GM12878 (cell line): ENCODE measurements around the gene GPC6. TPM values are rescaled to one million over a fixed set of nuclear protein-coding genes. Genes with fewer than 3 reads are reported as not detected.

ENCODE experiments used
- ATAC-seq: fragments of 200-7000 bp; cut with Tn5 transposase; 3 replicates; pipeline ENCODE4 v1.9.1; 2020; ENCODE audit warnings: mild to moderate bottlenecking, moderate library complexity
- BruUV-seq: library from RNA; stranded (reverse); fragments of 400-500 nt; replicated peaks from 2 replicates; lab custom pipeline; 2021; lab: Mats Ljungman, UMichigan
- CTCF ChIA-PET: fragments of 300-600 bp; sonication (Branson Sonifier 250); formaldehyde crosslinking; extraction: SDS; loops from one replicate; lab custom pipeline; 2021; ENCODE audit warnings: inconsistent platforms; lab: Yijun Ruan, JAX
- POLR2A ChIA-PET: fragments of 350-600 bp; formaldehyde crosslinking; extraction: SDS; loops from one replicate; lab custom pipeline; 2021; ENCODE audit warnings: inconsistent platforms; lab: Charles Lee
- RAD21 ChIA-PET: fragments of 300-600 bp; sonication (Branson Sonifier 250); formaldehyde crosslinking; loops from one replicate; lab custom pipeline; 2023; ENCODE audit warnings: antibody characterized with exemption; ENCODE audit not compliant: unreplicated experiment; lab: Charles Lee
- SMC1A ChIA-PET: fragments of 300-600 bp; sonication (Branson Sonifier 250); formaldehyde crosslinking; loops from one replicate; lab custom pipeline; 2023; ENCODE audit not compliant: unreplicated experiment, uncharacterized antibody; lab: Charles Lee
- DNase-seq: peaks from one replicate; pipeline ENCODE4 v3.0.0-alpha.2; 2011; ENCODE audit warnings: low read depth, low spot score
- FAIRE-seq: peaks from 3 replicates; lab custom pipeline; 2011; peaks lifted over from hg19 to GRCh38; lab: Jason Lieb, UNC
- H2AFZ ChIP-seq: 2 replicates; pipeline ENCODE4 v1.6.0; 2011; ENCODE audit warnings: low read depth, low read length, control low read depth; ENCODE audit not compliant: control insufficient read depth
- H3K27ac ChIP-seq: 2 replicates; pipeline ENCODE4 v1.5.1; 2011; ENCODE audit warnings: control low read depth; ENCODE audit not compliant: control insufficient read depth, insufficient read depth
- H3K27me3 ChIP-seq, 2 experiments: replicated peaks in 1 of 2; 2 replicates each; pipeline versions ENCODE4 v1.6.0 to v1.6.1; 2011; ENCODE audit warnings: low read length in 1 of 2; ENCODE audit not compliant: control insufficient read depth in 2 of 2, insufficient read depth in 2 of 2
- H3K36me3 ChIP-seq, 2 experiments: 2 replicates each; pipeline ENCODE4 v1.5.1; 2011; ENCODE audit warnings: low read length in 1 of 2; ENCODE audit not compliant: control insufficient read depth in 2 of 2, insufficient read depth in 2 of 2
- H3K4me1 ChIP-seq: 2 replicates; pipeline ENCODE4 v1.6.1; 2011; ENCODE audit warnings: mild to moderate bottlenecking, low read length, moderate library complexity, mixed read lengths; ENCODE audit not compliant: control insufficient read depth, insufficient read depth
- H3K4me2 ChIP-seq: 2 replicates; pipeline ENCODE4 v1.6.0; 2011; ENCODE audit warnings: control low read depth; ENCODE audit not compliant: control insufficient read depth, insufficient read depth
- H3K4me3 ChIP-seq: fragments of 200-600 bp; sonication (generic); 2 replicates; pipeline ENCODE4 v1.5.1; 2016
- H3K79me2 ChIP-seq: 2 replicates; pipeline ENCODE4 v1.6.0; 2011; ENCODE audit warnings: low read length; ENCODE audit not compliant: control insufficient read depth, insufficient read depth
- H3K9ac ChIP-seq: 2 replicates; pipeline ENCODE4 v1.8.0; 2011; ENCODE audit warnings: low read length, control low read depth, mixed read lengths; ENCODE audit not compliant: control insufficient read depth, insufficient read depth
- H3K9me3 ChIP-seq: replicated peaks from 3 replicates; pipeline ENCODE4 v1.5.1; 2011; ENCODE audit warnings: mild to moderate bottlenecking, low read length; ENCODE audit not compliant: control insufficient read depth, insufficient read depth
- H4K20me1 ChIP-seq: 2 replicates; pipeline ENCODE4 v1.6.0; 2011; ENCODE audit not compliant: control insufficient read depth, insufficient read depth
- EED ChIP-seq: sonication (generic); IDR thresholded peaks from 2 replicates; pipeline ENCODE4 v1.6.1; 2016; ENCODE audit warnings: antibody characterized with exemption, low read depth
- HDAC2 ChIP-seq: fragments of 200-600 bp; sonication (generic); IDR thresholded peaks from 2 replicates; pipeline ENCODE4 v1.6.1; 2017
- POLR2AphosphoS2 ChIP-seq: IDR thresholded peaks from 2 replicates; pipeline ENCODE4 v1.6.1; 2011; ENCODE audit warnings: low read depth, mild to moderate bottlenecking, low read length, improper control_type of control experiment, moderate library complexity
- RUNX3 ChIP-seq: IDR thresholded peaks from 2 replicates; pipeline ENCODE4 v1.6.1; 2012; ENCODE audit warnings: low read length, inconsistent platforms
- WGBS: methylation state at CpG from one replicate; pipeline ENCODE4 v1.1.6; 2016; ENCODE audit warnings: low lambda C conversion rate; ENCODE audit not compliant: insufficient replicate concordance, insufficient coverage; ENCODE audit errors: missing lambda C conversion rate; 5-methylcytosine and 5-hydroxymethylcytosine counted together
- in situ Hi-C: fragments of 300-500 bp; cut with MboI; formaldehyde crosslinking; loops from 9 replicates; pipeline ENCODE4 v1.14.3; 2018; ENCODE audit warnings: mixed read lengths
- intact Hi-C: fragments of 100-400 bp; cut with micrococcal nuclease; formaldehyde crosslinking; loops from one replicate; pipeline ENCODE4 v1.14.2; 2022; ENCODE audit not compliant: unreplicated experiment
- polyA plus RNA-seq, 11 experiments: library from polyadenylated mRNA; depleted of rRNA in 4 of 11; unstranded in 6 of 11; stranded (reverse) in 5 of 11; fragments of >200 nt; fragmentation: Nextera tagmentation in 4 of 11; fragmentation: Illumina TruSeq in 1 of 11; extraction: Ambion mirVana in 4 of 11; extraction: Trizol in 1 of 11; gene quantifications; 1 replicate in 1 of 11; 2 replicates in 10 of 11; pipeline versions ENCODE4 v1.2.1 to v1.2.3, GENCODE V29; 2011 to 2016; ENCODE audit warnings: inconsistent platforms in 2 of 11, missing spikeins in 2 of 11, low read depth in 1 of 11
- total RNA-seq, 4 experiments: library from RNA; depleted of rRNA in 3 of 4; stranded (reverse); fragments of >200 nt in 3 of 4; fragmentation: Illumina TruSeq in 1 of 4; extraction: Trizol in 1 of 4; gene quantifications; 2 replicates each; pipeline versions ENCODE4 v1.2.1 to v1.2.3, GENCODE V29; 2013 to 2021
- TF ChIP-seq, protein P1 (sequence below): fragments of 450-650 bp; conservative IDR thresholded peaks from 2 replicates; pipeline ENCODE4 v1.6.1; 2017; ENCODE audit warnings: mild to moderate bottlenecking, moderate library complexity
- TF ChIP-seq, protein P2 (sequence below): fragments of 450-650 bp; formaldehyde crosslinking; IDR thresholded peaks from 2 replicates; pipeline ENCODE4 v1.5.0; 2022; ENCODE audit warnings: mild to moderate bottlenecking, missing genetic modification characterization

Gene GPC6
- total and polyA plus RNA-seq, 10 of the 15 experiments (the other 5 are each of a cell fraction or from before 2014, with no cell fraction given), result 0.03 to 0.04 (median 0.03) TPM; not detected in 7

DNA sequence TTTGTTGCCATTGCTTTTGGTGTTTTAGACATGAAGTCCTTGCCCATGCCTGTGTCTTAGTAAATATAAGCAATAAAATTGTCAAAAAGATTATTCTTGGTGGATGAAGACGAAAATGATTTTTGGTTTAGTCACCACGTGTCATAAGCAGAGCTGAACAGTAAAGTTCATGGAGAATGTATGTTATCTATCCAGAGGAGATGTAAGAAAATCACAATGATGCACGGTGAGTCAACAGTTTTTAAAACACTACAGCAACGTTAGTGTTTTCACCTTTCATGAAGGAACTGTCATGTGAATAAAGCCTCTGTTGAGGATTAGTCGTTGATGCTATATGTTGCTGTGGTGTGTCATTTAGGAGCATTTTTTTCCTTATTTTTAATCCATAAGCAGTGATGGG, 137.6 kb downstream of the GPC6 start:
- CTCF ChIA-PET, result interaction anchor here (1.1 kb wide), 1 partner anchor 11 kb away, joined by 3 read pairs; no protein-coding TSS in a partner anchor

More for the DNA sequence above, 137.6 kb downstream of the GPC6 start:
- FAIRE-seq (no peak), DNase-seq (no peak), ATAC-seq (no peak)
- Histone ChIP-seq H3K9me3 (no peaks in the 10 kb centered on the region), H3K27ac (no peak overlapping the region), H3K9ac (no peak overlapping the region), H3K4me1 (no peaks in the 10 kb centered on the region), H4K20me1 (no peaks in the 10 kb centered on the region), H3K79me2 (no peaks in the 10 kb centered on the region), H3K4me2 (no peak overlapping the region), H3K4me3 (no peak overlapping the region), H3K27me3 (no peaks in the 10 kb centered on the region), H3K36me3 (no peaks in the 10 kb centered on the region), H2AFZ (no peak overlapping the region)
- in situ Hi-C loops (no loop called here), intact Hi-C loops (no loop called here)
- POLR2A ChIA-PET, result no interaction called here
- SMC1A ChIA-PET, result no interaction called here
- RAD21 ChIA-PET, result no interaction called here
- TF ChIP-seq, protein P1, sequence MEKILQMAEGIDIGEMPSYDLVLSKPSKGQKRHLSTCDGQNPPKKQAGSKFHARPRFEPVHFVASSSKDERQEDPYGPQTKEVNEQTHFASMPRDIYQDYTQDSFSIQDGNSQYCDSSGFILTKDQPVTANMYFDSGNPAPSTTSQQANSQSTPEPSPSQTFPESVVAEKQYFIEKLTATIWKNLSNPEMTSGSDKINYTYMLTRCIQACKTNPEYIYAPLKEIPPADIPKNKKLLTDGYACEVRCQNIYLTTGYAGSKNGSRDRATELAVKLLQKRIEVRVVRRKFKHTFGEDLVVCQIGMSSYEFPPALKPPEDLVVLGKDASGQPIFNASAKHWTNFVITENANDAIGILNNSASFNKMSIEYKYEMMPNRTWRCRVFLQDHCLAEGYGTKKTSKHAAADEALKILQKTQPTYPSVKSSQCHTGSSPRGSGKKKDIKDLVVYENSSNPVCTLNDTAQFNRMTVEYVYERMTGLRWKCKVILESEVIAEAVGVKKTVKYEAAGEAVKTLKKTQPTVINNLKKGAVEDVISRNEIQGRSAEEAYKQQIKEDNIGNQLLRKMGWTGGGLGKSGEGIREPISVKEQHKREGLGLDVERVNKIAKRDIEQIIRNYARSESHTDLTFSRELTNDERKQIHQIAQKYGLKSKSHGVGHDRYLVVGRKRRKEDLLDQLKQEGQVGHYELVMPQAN, result no peak
- no peak for TF ChIP-seq RUNX3
- no peak for TF ChIP-seq HDAC2
- no peak for TF ChIP-seq EED
- TF ChIP-seq, protein P2, sequence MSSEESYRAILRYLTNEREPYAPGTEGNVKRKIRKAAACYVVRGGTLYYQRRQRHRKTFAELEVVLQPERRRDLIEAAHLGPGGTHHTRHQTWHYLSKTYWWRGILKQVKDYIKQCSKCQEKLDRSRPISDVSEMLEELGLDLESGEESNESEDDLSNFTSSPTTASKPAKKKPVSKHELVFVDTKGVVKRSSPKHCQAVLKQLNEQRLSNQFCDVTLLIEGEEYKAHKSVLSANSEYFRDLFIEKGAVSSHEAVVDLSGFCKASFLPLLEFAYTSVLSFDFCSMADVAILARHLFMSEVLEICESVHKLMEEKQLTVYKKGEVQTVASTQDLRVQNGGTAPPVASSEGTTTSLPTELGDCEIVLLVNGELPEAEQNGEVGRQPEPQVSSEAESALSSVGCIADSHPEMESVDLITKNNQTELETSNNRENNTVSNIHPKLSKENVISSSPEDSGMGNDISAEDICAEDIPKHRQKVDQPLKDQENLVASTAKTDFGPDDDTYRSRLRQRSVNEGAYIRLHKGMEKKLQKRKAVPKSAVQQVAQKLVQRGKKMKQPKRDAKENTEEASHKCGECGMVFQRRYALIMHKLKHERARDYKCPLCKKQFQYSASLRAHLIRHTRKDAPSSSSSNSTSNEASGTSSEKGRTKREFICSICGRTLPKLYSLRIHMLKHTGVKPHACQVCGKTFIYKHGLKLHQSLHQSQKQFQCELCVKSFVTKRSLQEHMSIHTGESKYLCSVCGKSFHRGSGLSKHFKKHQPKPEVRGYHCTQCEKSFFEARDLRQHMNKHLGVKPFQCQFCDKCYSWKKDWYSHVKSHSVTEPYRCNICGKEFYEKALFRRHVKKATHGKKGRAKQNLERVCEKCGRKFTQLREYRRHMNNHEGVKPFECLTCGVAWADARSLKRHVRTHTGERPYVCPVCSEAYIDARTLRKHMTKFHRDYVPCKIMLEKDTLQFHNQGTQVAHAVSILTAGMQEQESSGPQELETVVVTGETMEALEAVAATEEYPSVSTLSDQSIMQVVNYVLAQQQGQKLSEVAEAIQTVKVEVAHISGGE (CRISPR knock-in tag), result no peak
- TF ChIP-seq POLR2AphosphoS2, result no peak
- 2% methylated on average over 5 of the region's 5 CpGs for WGBS
- no TSS peak for BruUV-seq
